Panc1 (cell line): ENCODE data around the gene AGAP4. TPM values are rescaled to one million over a fixed set of nuclear protein-coding genes. Genes with fewer than 3 reads are reported as not detected.
"Not testable (repeated sequence)": the region's sequence is repeated elsewhere in the genome, so short reads cannot be mapped to it uniquely, and the experiment has no call there.

Experiments used
- ATAC-seq: fragments of 200-7000 bp; cut with Tn5 transposase; 2 replicates; pipeline ENCODE4 v1.9.1; 2020; ENCODE audit warnings: mild to moderate bottlenecking, moderate library complexity
- BruUV-seq: library from RNA; stranded (reverse); fragments of 400-500 nt; replicated peaks from 2 replicates; lab custom pipeline; 2021; lab: Mats Ljungman, UMichigan
- CTCF ChIA-PET: fragments of 300-600 bp; sonication (Branson Sonifier 250); formaldehyde crosslinking; loops from one replicate; lab custom pipeline; 2022; ENCODE audit warnings: antibody characterized with exemption; lab: Charles Lee
- POLR2A ChIA-PET: fragments of 300-600 bp; sonication (Branson Sonifier 250); formaldehyde crosslinking; loops from one replicate; lab custom pipeline; 2022; ENCODE audit warnings: antibody characterized with exemption; lab: Charles Lee
- DNase-seq: peaks from one replicate; pipeline ENCODE4 v3.0.0-alpha.2; 2010; ENCODE audit warnings: low read depth, low spot score
- H3K27ac ChIP-seq: 2 replicates; pipeline ENCODE4 v1.5.1; 2011; ENCODE audit warnings: mild to moderate bottlenecking, low read length, inconsistent platforms
- H3K27me3 ChIP-seq: fragments of 200-500 bp; sonication (Bioruptor generic); 2 replicates; pipeline ENCODE4 v1.6.0; 2014; ENCODE audit warnings: low read length, inconsistent platforms; ENCODE audit not compliant: control insufficient read depth, insufficient read depth
- H3K36me3 ChIP-seq: fragments of 200-500 bp; sonication (Bioruptor generic); 2 replicates; pipeline ENCODE4 v1.5.1; 2014; ENCODE audit warnings: inconsistent platforms, mild to moderate bottlenecking, low read length, moderate library complexity; ENCODE audit not compliant: control insufficient read depth, insufficient read depth
- H3K4me1 ChIP-seq: 2 replicates; pipeline ENCODE4 v1.5.1; 2011; ENCODE audit warnings: inconsistent platforms, mild to moderate bottlenecking, low read length, moderate library complexity; ENCODE audit not compliant: control insufficient read depth, insufficient read depth
- H3K4me3 ChIP-seq, 2 experiments: 2 replicates each; pipeline ENCODE4 v1.5.1; 2011 to 2012; ENCODE audit warnings: low read depth in 2 of 2, low read length in 2 of 2, mild to moderate bottlenecking in 2 of 2, inconsistent platforms in 1 of 2, moderate library complexity in 1 of 2
- H3K9me3 ChIP-seq: fragments of 200-500 bp; sonication (Bioruptor generic); 2 replicates; pipeline ENCODE4 v1.5.1; 2014; ENCODE audit warnings: low read depth, mild to moderate bottlenecking, inconsistent platforms, low read length, moderate library complexity; ENCODE audit not compliant: control insufficient read depth, insufficient read depth
- in situ Hi-C: cut with HindIII; loops from 2 replicates; pipeline ENCODE4 v1.10.0; 2016; ENCODE audit warnings: low sequenced_read_pairs, low pct_unique_long_range_greater_than_20kb
- intact Hi-C: fragments of 100-400 bp; cut with micrococcal nuclease; formaldehyde crosslinking; loops from one replicate; pipeline ENCODE4 v1.10.0; 2022; ENCODE audit not compliant: unreplicated experiment
- total RNA-seq: library from RNA; stranded (reverse); gene quantifications from one replicate; pipeline ENCODE4 v1.2.1, GENCODE V29; 2021; ENCODE audit not compliant: unreplicated experiment

The AGAP4 gene
- total RNA-seq, 1 experiment from 2014 or later = 18.1 TPM

- H3K4me3 ChIP-seq, CTCF ChIA-PET, intact Hi-C loops, H3K9me3 ChIP-seq, POLR2A ChIA-PET, BruUV-seq, H3K4me1 ChIP-seq, in situ Hi-C loops, H3K27ac ChIP-seq, DNase-seq, H3K27me3 ChIP-seq, ATAC-seq, H3K36me3 ChIP-seq: not testable (repeated sequence)
Observed at GRCh38 chr10:45789991-45790390, 57.3 kb downstream of the AGAP4 start.

GRCh38 chr10:45787212-45787741, 60.0 kb downstream of the AGAP4 start:
- H3K4me3 ChIP-seq, POLR2A ChIA-PET, ATAC-seq, DNase-seq, H3K27ac ChIP-seq, CTCF ChIA-PET, H3K4me1 ChIP-seq, H3K9me3 ChIP-seq, BruUV-seq, in situ Hi-C loops, H3K36me3 ChIP-seq, intact Hi-C loops, H3K27me3 ChIP-seq: not testable (repeated sequence)

- H3K4me1 ChIP-seq, H3K36me3 ChIP-seq, H3K9me3 ChIP-seq, POLR2A ChIA-PET, intact Hi-C loops, ATAC-seq, H3K27me3 ChIP-seq, BruUV-seq, H3K4me3 ChIP-seq, CTCF ChIA-PET, DNase-seq, H3K27ac ChIP-seq, in situ Hi-C loops: not testable (repeated sequence)
Observed at GRCh38 chr10:45786217-45786616, 61.1 kb downstream of the AGAP4 start.

Other genes starting within 250 kb of the AGAP4 start
- 23.6 TPM for gene ZFAND4, start 174.7 kb downstream of the AGAP4 start, total RNA-seq
- gene WASHC2C, start 120.2 kb downstream of the AGAP4 start, total RNA-seq = 73.6 TPM
- 103 TPM for gene TIMM23, start 125.0 kb upstream of the AGAP4 start, total RNA-seq
- gene NCOA4, start 183.1 kb upstream of the AGAP4 start, total RNA-seq = 119 TPM
- gene MSMB, start 198.8 kb upstream of the AGAP4 start, total RNA-seq = not detected